ENCODE data around the gene RAPGEF3.
A peak's percentile ranks its signal among the peaks of the same experiment; 100 is the strongest.

RAPGEF3 gene

DNA sequence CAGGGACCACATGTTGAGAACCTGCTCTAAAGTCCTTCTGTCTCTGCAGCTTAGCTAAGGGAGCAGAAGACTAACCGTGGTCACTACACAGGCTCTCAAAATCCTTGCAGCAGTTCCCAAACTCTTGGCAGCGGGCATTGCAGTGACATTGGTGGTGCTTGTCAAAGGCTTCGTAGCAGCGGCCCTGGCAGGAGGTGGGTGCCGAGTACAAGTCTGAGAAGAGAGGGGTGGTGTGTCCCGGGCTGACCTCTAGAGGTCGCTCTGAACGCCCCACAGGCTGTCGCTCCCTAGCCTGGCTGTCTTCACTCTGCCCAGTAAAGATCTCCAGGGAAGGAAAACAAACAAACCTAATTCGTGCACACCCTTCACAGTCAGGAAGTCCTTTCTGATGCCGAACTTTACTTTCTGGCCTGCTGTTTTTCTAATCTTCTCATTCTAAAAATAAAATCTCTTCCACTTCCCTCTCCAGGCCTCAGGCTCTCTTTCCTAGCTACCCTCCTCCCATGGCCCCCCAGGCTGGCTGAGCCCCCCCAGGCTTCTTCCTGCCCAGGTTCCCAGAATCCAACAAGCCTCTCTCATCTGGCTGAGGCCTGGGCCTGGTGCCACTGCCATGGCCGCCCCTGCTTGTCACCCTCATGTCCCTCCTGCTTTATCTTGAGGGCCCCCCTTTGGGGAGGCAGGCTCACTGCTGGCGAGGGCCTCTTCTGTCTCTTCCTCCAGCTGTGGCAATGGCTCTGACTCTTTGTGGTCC, 41.1 kb downstream of the RAPGEF3 start:
- no peak for DNase-seq

- DNase-seq: no peak
These were observed 41.6 kb downstream of the RAPGEF3 start for GRCh38 chr12:47717046-47717442.

DNA sequence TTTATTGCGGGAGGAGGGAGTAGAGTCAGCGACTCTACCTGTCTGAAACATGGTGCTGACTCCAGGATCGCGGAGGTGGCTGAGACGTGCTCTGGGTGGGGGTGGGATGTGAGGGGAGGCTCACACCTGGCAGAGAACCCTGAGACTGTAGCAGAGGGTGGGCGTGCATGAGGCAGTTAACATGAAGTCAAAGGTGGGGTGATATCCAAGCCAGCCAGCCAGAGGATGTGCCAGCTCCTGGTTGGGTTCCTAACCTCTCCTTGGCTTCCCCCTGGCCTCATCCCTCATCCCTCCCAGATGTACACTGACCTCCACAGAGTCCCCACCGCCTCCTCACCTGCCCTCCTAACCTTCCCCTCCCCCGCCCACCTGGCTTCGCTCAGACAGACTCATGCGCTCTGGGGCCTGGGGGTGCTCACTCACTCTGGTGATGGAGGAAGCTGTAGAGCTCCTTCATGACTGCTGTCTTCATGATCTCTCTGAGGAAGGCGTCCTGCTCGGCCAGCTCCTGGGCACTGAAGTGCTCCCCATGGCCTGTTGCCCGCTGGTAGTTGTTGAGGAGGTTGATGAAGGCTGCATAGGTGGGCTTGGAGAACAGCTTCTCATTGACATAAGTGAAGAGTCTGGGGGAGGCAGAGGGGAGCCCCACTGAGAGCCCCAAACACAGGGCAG, 42.7 kb downstream of the RAPGEF3 start:
- no peak for DNase-seq

GRCh38 chr12:47715393-47715876, 43.2 kb downstream of the RAPGEF3 start:
- DNase-seq: peak in 1 of 2 experiments; percentile 24

DNA sequence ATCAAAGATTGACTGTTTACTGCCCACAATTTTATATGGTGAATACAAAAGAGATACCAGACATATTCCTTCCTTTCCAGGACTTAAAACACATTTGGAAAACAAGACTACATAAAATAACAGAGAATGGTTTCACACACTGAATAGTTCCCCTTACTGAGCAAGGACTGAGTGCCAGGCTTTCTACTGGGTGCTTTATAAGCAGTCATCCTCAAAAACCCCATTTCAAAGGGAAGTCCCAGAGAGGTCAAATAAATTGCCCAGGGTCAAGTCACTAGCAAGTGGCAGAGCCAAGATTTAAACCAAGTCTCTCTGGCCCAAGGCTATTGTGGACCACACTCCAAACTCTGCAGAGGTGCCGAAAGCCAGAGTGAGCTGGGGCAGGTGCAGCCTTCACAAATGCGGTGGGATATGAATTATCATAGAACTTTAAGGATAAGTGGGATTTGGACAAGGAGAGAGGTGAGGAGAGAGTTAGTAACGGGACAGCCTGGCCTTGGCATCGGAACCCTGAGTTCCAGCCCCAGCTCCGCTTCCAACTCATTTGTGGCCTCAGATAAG, 43.8 kb downstream of the RAPGEF3 start:
- no peak for DNase-seq

DNA sequence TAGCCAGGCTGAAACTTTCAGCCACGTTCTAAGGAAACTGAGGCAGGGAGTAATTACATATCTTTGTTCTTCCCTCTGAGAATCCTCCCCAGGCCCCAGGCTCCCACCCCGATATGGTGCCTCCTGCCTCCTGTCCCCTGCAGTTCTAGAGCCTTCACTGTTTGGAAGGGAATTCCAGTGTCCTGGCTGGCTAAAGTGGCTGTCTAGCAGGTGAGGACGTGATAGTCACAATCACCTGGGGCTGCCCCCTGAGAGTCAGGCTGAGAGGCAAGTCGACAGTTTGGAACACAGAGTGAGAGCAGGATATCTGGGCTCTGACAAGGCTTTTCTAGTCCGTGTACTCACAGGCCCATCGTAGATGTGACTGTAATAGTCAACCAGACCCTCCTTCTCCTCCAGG, 46.5 kb downstream of the RAPGEF3 start:
- DNase-seq: no peak

GRCh38 chr12:47711448-47711847, 47.2 kb downstream of the RAPGEF3 start:
- DNase-seq: no peak

DNA sequence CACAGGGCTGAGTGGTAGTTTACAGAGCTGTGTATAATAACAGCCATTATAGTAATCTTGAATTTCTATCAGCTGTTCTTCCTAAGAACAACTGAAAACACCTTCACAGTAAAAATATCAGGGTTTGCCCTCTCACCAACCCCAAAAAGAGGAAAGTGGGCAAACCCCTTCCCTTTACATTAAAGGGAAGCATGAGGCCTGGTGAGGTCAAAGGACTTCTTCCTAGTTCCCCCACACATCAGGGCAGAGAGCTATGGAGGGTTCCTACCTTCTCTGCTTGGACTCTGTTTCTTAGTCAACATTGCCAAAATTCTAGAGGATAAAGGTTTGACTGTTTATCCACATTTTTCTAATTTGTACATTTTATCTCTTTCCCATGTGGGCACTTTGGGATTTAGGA, 48.4 kb downstream of the RAPGEF3 start:
- no peak for DNase-seq

GRCh38 chr12:47709671-47710070, 49.0 kb downstream of the RAPGEF3 start:
- no peak for DNase-seq

GRCh38 chr12:47709237-47709636, 49.4 kb downstream of the RAPGEF3 start:
- no peak for DNase-seq

DNA sequence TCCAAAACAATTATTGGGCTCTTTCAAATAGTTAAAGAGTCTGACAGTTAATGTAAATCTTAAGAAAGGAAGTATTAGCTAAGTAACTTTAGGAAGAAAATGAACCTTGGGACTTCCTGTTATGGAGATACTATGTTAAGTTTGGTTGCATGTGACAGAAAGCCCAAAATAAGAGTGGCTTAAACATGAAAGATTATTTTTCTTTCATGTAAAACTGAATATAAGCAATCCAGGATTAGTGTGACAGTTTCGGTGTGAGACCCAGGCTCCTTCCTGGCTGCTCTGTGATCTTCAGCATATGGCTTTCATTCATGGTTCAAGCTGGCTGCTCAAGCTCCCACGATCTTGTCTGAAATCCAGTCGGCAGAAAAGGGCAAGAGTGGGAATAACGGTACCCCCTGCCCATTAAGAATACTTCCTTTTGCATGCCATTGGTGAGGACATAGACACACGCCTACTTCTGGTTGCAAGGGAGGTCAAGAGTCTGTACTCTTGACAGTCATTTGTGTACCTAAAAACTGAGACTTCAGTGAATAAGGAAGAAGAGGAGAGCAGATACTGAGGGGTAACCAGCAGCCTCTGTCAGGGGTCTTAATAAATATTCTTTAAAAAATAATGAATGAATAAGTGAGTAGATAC, 50.7 kb downstream of the RAPGEF3 start:
- DNase-seq: no peak

- no peak for DNase-seq
These were observed 51.3 kb downstream of the RAPGEF3 start for GRCh38 chr12:47707355-47707754.

- peak; percentile 20 to 67 for DNase-seq
These were observed 52.9 kb downstream of the RAPGEF3 start, which contains the start of gene RPAP3 for GRCh38 chr12:47705566-47706425. TSS of gene RPAP3 (minus strand) at chr12:47706030. CDS start at chr12:47702840, 3,190 bp downstream.

- DNase-seq: no peak
These were observed 53.5 kb downstream of the RAPGEF3 start for GRCh38 chr12:47705229-47705565.

DNA sequence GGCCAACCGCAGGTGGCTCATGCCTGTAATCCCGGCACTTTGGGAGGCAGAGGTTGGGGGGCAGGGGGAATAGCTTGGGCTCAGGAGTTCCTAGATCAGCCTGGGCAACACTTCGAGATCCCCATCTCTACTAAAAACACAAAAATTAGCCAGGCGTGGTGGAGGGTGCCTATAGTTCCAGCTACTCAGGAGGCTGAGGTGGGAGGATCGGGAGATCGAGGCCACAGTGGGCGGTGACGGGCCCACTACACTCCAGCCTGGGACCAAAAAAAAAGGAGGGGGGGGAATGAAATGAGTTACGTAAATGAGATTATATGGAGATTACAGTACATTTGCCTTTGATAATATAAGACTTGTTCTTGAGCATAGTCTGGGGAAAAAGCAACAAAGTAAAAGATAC, 54.0 kb downstream of the RAPGEF3 start:
- DNase-seq: no peak

- no peak for DNase-seq
These were observed 58.4 kb downstream of the RAPGEF3 start for GRCh38 chr12:47700263-47700662.

DNA sequence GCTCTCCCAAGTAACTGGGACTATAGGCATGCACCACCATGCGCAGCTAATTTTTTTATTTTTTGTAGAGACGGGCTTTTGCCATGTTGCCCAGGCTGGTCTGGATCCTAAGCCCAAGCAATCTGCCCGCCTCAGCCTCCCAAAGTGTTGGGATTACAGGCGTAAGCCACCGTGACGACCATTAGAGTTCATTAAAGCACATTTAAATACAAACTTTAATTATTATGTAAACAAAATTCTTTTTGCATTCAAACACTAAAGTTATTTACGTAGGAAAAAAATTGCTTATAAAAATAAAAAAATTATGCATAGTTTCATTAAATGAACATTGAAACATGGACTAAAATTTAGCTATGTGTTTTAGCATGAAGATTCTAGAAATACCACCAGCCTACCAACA, 60.0 kb downstream of the RAPGEF3 start:
- no peak for DNase-seq

- DNase-seq: no peak
These were observed 60.6 kb downstream of the RAPGEF3 start for GRCh38 chr12:47698055-47698454.

GRCh38 chr12:47689215-47689614, 69.5 kb downstream of the RAPGEF3 start:
- DNase-seq: no peak

GRCh38 chr12:47687636-47688035, 71.0 kb downstream of the RAPGEF3 start:
- no peak for DNase-seq

GRCh38 chr12:47686645-47687240, 71.9 kb downstream of the RAPGEF3 start:
- DNase-seq: no peak

Data from cerebellar nuclear complex (tissue), 1 donor.